DND-41 (cell line): Measurements from ENCODE around the gene TMED5.

Experiments used
- CTCF ChIP-seq: IDR thresholded peaks from 2 replicates; pipeline ENCODE4 v1.5.1; 2012; ENCODE audit warnings: borderline replicate concordance, low read length, moderate library complexity, mild to moderate bottlenecking; ENCODE audit not compliant: poor library complexity, severe bottlenecking; ENCODE audit errors: extremely low read depth
- EZH2 ChIP-seq: IDR thresholded peaks from 3 replicates; pipeline ENCODE4 v1.6.1; 2012; ENCODE audit warnings: borderline replicate concordance, low read depth, mild to moderate bottlenecking, moderate library complexity, low read length, inconsistent platforms; ENCODE audit not compliant: severe bottlenecking

GRCh38 chr1:93200086-93200620 lies 19.9 kb upstream of the TMED5 start:
- TF ChIP-seq CTCF (no peak), EZH2 (no peak)
